ENCODE results near the gene OBP2B.

GRCh38 chr9:133195029-133195428 is 14.0 kb downstream of the OBP2B start:
- no peak for TF ChIP-seq CTCF (conservative IDR thresholded peaks at IDR 0.05 in 1 of 2, IDR thresholded peaks at IDR 0.05 in 1 of 2; ENCODE audit: low read depth in 1 of 2, low read length in 2 of 2)
- no peak for TF ChIP-seq EZH2 (IDR thresholded peaks at IDR 0.05; ENCODE audit: low read length, missing control alignments)
